ENCODE measurements around the gene PIEZO2. TPM values are rescaled to one million over a fixed set of nuclear protein-coding genes. Genes with fewer than 3 reads are reported as not detected.

PIEZO2 gene
- total RNA-seq, 1 donor from 2014 or later = 4.2 TPM

- TF ChIP-seq EZH2 (IDR thresholded peaks at IDR 0.05) = no peak
- no peak for TF ChIP-seq EZH2phosphoT487 (IDR thresholded peaks at IDR 0.05)
- TF ChIP-seq CTCF (IDR thresholded peaks at IDR 0.05) = no peak
- no peak overlapping the region for H3K27ac Mint-ChIP-seq
- Histone ChIP-seq H3K4me1 (no peaks in the 10 kb centered on the region), H3F3A (ENCODE audit: low read depth) (no peaks in the 10 kb centered on the region), H2AFZ (replicated peaks) (no peak overlapping the region), H3K9ac (no peak overlapping the region), H3K9me3 (ENCODE audit: low read depth) (no peaks in the 10 kb centered on the region), H3K27ac (no peak overlapping the region), H3K4me3 (no peak overlapping the region), H4K20me1 (ENCODE audit: low read depth) (no peaks in the 10 kb centered on the region), H3K36me3 (no peaks in the 10 kb centered on the region), H3K27me3 (no peaks in the 10 kb centered on the region), H3K4me2 (no peak overlapping the region), H3K79me2 (ENCODE audit: low read depth) (no peaks in the 10 kb centered on the region)
- H3K27me3 Mint-ChIP-seq (ENCODE audit: insufficient read depth, low read depth) = peaks cover 3% of the 10 kb centered on the region
- DNase-seq (ENCODE audit: low spot score) = no peak
- no peaks in the 10 kb centered on the region for H3K9me3 Mint-ChIP-seq
- no peaks in the 10 kb centered on the region for H3K4me1 Mint-ChIP-seq
- H3K36me3 Mint-ChIP-seq = no peaks in the 10 kb centered on the region
- H3K4me3 Mint-ChIP-seq = no peak overlapping the region
Measured at GRCh38 chr18:10736984-10737383, 412.4 kb downstream of the PIEZO2 start.

GRCh38 chr18:10732990-10733389 is 416.4 kb downstream of the PIEZO2 start:
- no peaks in the 10 kb centered on the region for H3K36me3 Mint-ChIP-seq
- no peaks in the 10 kb centered on the region for H3K9me3 Mint-ChIP-seq
- no peak for DNase-seq (ENCODE audit: low spot score)
- H2AFZ ChIP-seq (replicated peaks) = no peak overlapping the region
- no peaks in the 10 kb centered on the region for H3F3A ChIP-seq (ENCODE audit: low read depth)
- no peaks in the 10 kb centered on the region for H3K79me2 ChIP-seq (ENCODE audit: low read depth)
- no peak overlapping the region for H3K27ac ChIP-seq
- H3K4me1 Mint-ChIP-seq = no peaks in the 10 kb centered on the region
- peaks cover 6% of the 10 kb centered on the region for H3K4me1 ChIP-seq
- no peak overlapping the region for H3K4me2 ChIP-seq
- no peak overlapping the region for H3K27ac Mint-ChIP-seq
- H3K9me3 ChIP-seq (ENCODE audit: low read depth) = no peaks in the 10 kb centered on the region
- no peaks in the 10 kb centered on the region for H3K27me3 ChIP-seq
- no peak overlapping the region for H3K9ac ChIP-seq
- H3K4me3 Mint-ChIP-seq = no peak overlapping the region
- peaks cover 2% of the 10 kb centered on the region for H3K27me3 Mint-ChIP-seq (ENCODE audit: insufficient read depth, low read depth)
- no peaks in the 10 kb centered on the region for H4K20me1 ChIP-seq (ENCODE audit: low read depth)
- H3K4me3 ChIP-seq = no peak overlapping the region
- H3K36me3 ChIP-seq = no peaks in the 10 kb centered on the region
- TF ChIP-seq EZH2phosphoT487 (IDR thresholded peaks at IDR 0.05) = no peak
- TF ChIP-seq EZH2 (IDR thresholded peaks at IDR 0.05) = no peak
- no peak for TF ChIP-seq CTCF (IDR thresholded peaks at IDR 0.05)

GRCh38 chr18:10727477-10727876 is 421.9 kb downstream of the PIEZO2 start:
- Histone ChIP-seq H3K27ac (no peak overlapping the region), H3F3A (ENCODE audit: low read depth) (no peaks in the 10 kb centered on the region), H3K9ac (no peak overlapping the region), H4K20me1 (ENCODE audit: low read depth) (no peaks in the 10 kb centered on the region), H3K9me3 (ENCODE audit: low read depth) (no peaks in the 10 kb centered on the region), H3K27me3 (no peaks in the 10 kb centered on the region), H3K36me3 (no peaks in the 10 kb centered on the region), H3K79me2 (ENCODE audit: low read depth) (no peaks in the 10 kb centered on the region), H3K4me1 (peaks cover 6% of the 10 kb centered on the region), H2AFZ (replicated peaks) (no peak overlapping the region), H3K4me3 (no peak overlapping the region), H3K4me2 (no peak overlapping the region)
- Mint-ChIP-seq H3K4me1 (peaks cover 2% of the 10 kb centered on the region), H3K27me3 (ENCODE audit: insufficient read depth, low read depth) (peaks cover 2% of the 10 kb centered on the region), H3K9me3 (peaks cover 3% of the 10 kb centered on the region), H3K36me3 (peaks cover 6% of the 10 kb centered on the region), H3K4me3 (peak overlapping the region; percentile 8), H3K27ac (peak overlapping the region; percentile 25)
- DNase-seq (ENCODE audit: low spot score) = no peak
- TF ChIP-seq EZH2 (IDR thresholded peaks at IDR 0.05) (no peak), EZH2phosphoT487 (IDR thresholded peaks at IDR 0.05) (no peak), CTCF (IDR thresholded peaks at IDR 0.05) (no peak)
